ENCODE measurements around the gene KCNC1.

KCNC1 gene

DNA sequence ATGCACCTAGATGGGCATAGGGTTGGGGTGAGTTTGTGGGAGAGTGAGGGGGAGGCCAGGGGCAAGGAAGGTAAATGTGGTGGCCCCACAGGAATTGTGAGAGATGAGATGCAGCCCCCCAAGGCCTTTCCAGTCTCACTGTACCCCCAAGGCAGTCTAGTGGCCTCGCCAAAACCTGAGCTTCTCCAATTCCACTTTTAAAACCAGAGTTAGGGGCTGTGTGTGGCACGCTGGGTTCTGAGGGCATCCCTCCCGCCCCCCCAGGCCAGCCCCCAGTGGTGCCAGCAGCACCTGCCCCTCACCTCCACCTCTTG, 40.4 kb downstream of the KCNC1 start:
- DNase-seq = no peak

DNA sequence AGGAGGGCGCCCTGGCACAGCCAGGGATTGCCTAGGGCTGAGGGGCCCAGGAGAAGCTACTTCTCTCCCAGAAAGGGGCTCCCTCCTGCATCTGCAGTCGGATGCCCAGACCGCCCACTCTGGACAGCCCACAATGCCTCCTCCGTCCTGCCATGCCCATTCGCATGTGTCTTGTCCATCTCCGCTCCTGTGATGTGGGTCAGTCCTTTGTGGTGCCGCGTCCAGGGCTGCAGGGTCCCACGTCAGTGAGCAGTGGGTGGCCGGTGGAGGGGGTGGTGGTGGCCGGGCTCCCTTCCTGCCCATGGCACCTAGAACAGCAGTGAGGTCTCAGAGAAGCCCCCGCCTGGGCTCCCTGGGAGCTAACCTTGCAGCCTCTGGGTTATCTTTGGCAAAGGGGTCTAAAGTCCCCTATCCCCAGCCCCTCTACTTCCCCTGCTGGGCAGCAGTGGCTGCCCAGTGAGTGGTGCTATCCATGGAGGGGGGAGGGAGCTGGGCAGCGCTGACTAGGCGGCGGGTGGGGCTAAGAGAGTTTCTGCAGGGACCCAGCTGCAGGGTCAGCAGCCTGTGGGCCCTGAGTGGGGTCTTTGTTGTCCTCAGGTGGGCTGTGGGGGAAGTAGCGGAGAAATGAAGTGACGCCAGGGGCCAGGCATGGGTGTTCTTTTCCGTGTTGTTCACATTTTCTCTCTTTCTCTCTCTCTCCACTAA, 41.1 kb downstream of the KCNC1 start:
- no peak for DNase-seq

DNA sequence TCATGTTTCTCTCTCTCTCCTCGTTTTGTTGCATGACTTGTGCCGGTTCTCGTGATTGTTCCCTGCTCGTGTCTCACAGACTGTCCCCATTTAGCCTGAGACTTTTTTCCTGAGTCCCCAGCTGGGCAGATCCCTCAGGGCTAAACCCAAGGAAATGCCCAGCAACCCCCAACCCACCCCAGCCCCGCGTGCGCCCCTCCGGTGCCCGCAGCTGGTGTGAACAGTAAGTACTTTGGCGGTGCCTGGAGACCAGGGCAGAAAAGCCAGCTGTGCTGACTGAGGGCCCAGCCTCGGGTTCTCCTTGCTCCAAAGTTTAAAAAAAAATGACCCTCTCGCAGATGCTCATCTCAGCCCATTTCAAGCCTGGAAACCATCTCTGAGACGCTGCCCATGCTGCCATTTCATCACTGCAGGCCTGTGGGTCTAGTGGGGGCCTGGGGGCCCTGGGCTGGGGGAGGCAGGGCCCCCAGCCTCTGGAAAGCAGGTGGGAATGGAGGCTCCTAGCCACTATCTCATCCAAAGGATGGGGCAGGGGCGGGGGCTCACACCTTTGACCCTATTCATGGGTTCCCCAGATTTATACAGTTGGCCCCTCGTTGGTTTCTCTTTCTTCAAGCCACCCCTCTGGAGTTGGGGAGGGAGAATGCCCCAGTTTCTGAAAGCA, 41.8 kb downstream of the KCNC1 start:
- no peak for DNase-seq

DNA sequence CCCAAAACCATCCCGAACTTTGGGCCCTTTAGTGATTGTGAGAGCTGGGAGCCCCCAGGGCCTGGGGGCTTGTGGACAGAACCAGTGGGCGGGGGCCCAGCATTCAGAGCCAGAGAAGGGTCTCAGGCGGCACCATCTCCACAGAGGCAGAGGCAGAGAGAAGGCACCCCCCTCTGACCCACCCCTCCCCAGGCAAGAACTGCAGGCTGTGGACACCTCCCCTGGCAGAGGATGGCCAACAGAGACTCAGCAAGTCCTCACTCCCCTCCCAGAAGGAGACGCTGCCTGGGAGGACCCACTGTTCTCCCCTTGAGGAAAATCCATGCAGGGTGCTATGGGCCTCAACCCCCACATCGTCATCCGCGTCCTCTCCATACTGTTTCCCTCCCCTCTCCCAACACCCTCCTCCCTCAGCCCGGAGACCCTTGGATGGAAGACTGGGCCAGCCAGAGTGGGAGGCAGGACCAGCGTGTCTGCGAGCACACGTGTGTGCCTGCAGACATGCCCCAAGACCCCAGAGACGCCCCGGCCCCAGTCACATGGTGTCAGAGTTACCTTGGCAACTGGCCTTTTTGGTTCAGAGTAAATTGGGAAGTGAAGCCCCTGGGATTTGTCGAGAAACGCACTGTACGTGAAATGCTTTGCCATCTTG, 42.6 kb downstream of the KCNC1 start:
- DNase-seq = no peak

DNA sequence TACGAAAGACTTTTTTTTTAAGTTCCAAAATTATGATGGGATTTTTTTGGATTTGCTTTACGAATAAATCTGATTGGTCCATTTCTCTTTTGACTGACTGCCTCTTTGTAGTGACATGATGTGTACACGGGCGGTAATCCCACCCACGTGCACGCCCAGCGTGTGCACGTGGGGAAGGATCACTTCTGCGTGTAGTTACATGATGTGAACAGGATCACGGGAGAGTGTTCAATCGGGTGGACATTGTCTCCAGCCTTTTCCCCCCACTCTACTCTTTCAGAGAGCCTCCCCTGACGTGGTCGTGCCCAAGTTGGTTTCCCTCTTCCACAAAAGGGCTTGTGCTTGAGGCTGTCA, 43.1 kb downstream of the KCNC1 start:
- DNase-seq = no peak

DNA sequence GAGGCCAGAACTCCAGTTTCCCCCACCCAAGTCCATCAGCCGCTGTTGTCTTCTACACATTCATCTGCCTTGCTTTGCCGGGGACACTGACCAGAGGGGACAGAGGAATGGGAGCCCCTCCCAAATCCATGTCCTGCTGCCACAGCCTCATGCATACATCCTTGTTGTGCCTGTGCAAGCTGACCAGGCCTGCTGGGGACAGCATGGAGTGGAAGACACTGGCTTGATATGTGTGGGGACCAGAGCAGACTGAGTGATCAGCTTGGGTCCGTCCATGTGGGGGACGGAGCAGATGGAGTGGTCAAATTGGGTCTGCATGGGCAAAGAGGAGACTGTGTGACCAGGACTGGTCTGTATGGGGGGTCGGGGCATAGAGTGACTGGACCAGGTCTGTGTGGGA, 43.8 kb downstream of the KCNC1 start:
- no peak for DNase-seq

DNA sequence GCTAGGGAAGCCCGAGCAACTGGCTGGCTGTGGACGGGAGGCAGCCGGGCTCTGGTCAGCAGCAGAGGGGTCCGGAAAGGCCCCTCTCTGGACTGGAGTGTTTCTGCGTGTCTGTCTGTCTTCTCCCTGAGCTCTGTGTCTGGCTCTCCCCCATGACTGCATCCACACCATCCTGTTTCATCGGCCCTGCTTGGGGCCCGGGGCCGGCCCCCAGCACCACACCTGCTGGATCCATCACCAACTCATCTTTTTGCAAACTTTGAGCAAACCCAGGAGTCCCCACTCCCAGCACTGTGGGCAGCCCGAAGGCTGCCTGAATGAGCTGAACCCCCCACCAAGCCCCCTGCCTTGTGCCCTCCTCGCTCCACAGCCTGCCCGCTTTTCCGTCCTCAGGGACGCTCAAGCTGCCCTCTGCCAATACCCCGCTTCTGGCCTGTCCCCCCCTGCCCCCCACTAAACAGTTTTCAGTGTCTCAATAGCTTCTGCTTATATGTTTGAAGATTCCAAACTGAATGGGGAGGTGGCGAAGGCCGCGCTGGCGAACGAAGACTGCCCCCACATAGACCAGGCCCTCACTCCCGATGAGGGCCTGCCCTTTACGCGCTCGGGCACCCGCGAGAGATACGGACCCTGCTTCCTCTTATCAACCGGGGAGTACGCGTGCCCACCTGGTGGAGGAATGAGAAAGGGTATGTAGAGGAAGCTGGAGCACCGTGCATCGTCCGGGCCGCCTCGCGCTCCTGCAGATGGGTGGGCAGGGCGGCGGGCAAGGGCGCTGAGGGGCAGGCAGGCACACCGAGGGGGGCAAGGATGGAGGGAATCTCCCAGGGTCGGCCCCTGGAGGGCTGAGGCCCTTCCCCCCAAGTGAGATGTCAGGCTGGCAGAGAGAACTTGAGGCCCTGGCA, 44.6 kb downstream of the KCNC1 start:
- DNase-seq = no peak

DNA sequence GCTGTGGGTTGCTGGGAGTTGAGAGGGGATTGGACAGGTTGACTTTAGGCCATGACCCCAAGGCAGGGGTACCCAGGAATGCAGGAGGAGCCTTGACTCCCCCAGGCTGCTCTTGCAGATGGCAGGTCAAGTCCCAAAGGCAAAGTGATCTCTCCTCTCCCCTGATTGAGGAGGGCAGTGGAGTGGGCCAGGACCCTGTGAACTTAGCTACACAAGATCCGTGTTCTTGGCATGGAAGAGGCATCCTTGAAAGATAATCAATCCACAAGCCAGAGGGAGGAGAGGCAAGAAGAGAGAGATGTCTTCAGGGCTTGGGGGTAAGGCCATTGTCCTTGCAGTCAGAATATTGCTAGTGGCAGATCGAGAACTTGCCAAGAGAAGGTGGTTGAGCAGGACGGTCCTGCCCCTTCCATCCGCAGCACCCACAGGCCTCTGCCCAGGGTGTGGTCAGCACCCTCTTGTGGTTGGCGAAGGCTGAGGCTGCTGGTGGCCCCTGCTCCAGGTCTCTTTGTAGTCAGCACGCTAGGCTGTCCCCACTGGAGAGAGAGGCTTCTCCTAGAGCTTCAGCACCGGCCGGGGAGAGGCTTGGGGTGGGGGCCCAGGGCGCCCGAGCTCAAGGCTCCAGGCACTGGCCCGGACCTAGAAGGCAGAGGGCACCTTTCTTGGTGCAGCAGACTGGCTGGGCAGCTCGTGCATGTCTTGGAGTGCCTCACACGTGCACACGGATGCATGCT, 45.4 kb downstream of the KCNC1 start:
- DNase-seq = no peak

DNA sequence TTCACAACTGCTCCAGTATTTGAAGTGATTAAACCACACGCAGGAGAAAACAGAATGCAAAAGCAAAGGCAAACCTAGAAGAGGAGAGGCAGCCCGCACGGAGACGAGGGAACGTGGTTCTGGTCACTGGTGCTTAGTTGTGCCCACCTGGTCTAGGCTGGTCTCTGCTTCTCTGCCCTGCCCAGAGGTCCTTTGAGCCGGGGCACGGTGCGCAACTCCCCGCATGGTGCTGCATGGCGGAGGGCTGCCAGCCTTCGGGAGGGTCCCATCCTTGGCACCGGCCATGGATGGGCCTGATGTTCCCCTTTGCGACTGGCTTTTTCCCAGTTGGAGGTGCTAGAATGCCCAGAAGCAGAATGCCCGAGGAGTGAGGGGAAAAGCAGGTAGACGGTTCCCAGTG, 46.1 kb downstream of the KCNC1 start:
- DNase-seq = no peak

DNA sequence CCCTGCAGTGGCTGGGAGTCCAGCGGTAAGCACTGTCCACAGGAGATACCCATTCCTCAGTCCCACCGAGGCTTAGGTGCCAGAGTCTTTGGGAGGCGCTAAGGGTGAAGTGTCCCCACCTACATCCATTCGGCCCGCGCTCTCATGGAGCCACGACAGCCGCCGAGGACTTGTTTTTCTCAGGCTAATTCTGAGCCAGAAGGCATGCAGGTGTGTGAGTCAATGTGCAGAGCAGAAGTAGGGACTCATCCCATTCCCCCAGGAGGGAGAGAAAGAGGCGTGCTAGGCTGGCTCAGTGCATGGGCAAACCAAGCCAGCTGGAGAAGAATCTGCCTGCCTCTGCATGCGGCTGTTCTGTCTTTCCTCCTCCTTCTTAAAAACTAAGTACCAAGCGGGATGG, 46.6 kb downstream of the KCNC1 start:
- DNase-seq = no peak

DNA sequence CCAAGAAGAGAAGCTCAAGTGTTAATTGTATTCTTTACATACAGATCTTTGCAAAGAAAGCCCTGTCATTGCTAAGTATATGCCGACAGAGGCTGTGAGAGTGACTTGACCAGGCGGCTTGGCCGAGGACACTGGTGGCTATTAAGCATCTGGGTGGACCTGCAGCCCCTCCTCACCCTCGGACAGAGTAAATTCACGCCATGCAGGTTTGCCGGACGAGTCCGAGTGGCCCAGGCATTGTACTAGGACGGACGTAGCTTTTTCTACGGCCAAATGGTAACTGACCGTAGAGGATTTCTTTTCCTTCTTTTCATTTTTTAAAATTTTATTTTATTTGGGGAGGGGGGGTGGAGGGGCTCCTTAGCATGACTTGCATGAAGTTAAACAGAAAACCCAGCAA, 47.0 kb downstream of the KCNC1 start:
- no peak for DNase-seq

DNA sequence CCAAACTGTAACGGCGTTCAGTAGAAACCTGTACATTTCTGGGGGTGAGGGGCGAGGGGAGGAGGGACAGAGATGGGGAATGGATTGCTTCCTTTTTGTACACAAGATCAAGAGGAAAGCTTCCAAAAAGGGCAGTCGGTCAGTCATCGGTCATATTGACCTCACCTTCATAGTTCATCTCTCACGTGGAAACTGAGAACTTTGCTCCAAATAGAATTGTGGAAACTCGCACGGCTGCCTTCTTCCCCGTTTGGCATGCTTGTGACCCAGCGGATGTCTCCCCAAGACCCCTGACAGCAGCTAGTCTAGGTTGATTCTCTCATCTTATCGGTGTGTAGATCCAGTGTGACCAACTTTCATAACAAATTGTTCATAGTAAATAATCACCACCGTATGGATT, 47.6 kb downstream of the KCNC1 start:
- no peak for DNase-seq

DNA sequence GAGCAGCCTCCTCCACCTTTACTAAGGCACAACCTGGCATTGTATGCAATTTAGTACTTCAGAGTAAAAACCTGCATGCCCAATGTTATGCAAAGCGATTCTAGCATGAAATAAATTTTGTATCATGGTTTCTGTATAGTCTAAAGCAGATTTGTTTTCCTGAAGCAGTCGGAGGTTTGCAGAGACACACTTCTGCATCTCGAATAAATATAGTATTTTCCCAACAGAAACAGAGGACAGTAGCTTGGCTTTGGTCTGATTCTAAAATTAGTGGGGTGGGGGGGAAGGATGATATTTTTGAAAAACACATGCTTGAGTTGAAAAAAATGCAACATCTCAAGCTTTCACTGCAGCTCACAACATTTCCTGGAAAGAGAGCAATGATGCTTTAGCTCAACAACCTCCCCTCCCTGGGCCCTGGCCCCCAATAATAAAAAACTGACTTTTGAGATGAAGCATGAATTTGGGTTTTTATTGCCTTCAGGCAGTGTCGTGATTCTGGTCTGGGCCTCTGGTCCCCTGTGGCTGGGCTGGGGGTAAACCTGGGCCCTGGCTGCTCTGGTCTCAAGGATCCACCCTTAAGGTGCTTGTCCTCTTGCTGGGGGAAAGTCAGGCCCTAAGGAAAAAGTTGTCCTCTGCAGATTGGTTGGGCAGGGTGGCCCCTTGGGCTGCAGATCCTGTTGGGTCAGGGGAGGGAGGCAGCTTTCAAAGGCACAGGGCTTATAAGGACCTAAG, 48.2 kb downstream of the KCNC1 start:
- DNase-seq = no peak

DNA sequence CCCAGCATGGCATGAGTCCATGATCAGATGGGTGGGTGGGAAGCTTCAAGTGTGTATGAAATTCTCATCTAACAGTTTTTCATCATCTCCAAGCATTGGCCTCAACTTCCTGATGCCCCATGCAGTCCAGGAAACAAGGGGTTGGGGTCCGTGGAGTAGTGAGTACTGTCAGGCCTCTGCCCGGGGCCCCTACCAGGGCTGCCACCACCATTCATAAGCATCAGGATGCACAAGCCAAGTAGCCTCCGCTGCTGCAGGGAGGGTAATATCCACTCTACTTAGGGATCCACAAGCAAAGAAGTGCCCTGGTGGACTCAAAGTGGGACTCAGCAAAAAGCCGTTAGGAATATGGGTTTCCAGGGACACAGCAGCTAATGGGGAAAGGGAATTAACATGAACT, 49.3 kb downstream of the KCNC1 start:
- no peak for DNase-seq

DNA sequence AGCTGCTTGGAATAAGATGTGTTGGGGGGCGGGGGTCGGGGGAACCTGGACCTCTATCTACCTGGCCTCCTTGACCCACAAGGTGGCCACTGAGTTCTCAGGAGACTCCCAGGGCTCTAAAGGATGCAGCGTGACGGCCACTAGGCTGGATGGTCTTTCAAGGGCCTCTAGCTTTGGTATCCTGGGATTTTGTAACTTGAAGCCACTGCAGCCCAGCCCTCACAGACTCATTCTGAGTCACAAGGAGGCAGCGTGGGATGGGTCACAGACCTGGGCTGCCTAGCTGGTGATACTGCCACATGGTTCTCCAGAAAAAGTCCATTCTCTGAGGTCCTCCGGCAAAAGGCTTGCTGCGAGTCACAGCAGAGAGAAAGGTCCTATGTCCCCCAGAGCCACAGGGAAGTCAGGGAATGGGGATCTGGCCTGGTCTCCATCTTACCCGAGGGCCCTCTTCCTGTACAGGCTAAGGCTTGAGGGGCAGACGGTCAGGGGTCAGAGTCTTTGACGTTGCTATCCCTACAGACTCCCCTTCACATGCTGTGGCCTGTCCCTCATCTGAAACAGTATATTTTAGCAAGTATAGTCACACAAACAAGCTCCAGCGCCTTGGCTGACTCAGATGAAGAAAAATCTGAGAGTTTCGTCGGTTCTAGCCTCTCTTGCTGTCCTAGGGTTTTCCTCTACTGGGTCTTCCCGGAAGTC, 52.4 kb downstream of the KCNC1 start:
- no peak for DNase-seq

DNA sequence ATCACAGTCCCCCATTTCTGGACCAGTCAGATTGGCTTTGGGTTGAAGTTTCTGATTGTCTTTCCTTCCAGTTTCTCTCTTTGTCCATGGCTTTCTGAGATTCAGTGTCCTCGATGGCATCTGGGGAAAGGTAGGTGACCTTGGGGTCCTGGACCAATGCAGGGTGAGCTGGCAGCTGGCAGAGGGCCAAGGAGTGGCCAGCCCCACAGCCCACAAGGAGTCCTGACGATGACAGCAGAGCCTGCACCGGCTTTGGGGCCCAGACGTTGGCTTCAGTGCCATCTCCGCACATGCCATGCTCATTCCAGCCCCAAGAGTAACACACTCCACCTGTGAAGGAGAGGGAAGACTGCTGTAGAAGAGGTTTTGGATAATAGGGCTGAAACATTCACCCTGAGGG, 53.5 kb downstream of the KCNC1 start:
- DNase-seq = no peak

DNA sequence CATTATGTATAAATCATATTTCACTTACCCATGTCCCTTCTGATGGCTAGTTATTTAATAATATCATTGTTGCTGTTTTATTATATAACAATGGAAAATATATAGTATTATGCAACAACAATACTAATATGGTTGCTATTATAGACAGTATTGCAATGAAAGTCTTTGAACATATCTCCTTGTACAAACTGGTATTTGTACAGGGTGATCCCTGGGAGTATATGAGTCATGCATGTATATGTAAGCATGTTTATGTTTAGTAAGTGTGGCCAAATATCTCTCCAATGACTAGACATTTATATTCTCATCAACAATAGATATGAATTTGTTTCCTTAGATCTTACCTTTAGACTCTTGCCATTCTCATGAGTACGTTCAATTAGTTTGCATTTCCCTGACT, 55.9 kb downstream of the KCNC1 start:
- no peak for DNase-seq

DNA sequence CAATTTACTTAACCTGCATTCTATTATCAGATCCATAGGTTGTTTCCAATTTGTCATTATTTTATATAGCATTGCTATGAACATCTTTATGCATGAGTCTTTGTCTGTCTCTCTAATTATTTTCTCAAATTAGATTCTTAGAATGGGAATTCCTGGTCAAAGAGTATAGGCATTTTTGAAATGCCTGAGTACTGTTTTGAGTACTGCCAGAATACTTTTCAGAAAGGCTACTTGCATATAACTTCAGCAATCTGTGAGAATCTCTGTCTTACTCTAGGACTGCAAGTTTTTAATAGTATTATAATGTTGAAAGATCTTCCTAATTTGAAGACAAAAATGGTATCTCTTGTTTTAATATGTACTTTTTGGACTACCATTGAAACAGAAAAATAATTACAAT, 56.6 kb downstream of the KCNC1 start:
- no peak for DNase-seq

DNA sequence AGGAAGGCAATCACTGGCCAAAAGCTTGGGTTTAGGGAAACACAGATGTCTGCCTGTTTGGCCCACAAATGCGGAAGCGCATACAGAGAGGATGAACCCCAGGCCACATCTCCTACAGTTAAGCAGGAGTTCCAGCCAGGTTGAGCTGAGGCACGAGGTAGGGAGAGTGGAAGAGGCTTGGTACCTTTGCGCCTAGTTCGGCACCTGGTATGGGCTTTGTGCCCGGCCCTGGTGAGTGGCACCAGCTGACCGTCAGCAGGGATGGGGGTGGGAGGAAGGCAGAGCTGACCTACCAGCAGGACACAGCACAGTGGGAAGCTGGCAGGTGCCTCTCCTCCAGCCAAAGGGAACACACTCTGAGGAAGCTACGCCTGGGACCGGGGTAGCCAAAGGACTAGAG, 57.6 kb downstream of the KCNC1 start:
- DNase-seq = no peak

DNA sequence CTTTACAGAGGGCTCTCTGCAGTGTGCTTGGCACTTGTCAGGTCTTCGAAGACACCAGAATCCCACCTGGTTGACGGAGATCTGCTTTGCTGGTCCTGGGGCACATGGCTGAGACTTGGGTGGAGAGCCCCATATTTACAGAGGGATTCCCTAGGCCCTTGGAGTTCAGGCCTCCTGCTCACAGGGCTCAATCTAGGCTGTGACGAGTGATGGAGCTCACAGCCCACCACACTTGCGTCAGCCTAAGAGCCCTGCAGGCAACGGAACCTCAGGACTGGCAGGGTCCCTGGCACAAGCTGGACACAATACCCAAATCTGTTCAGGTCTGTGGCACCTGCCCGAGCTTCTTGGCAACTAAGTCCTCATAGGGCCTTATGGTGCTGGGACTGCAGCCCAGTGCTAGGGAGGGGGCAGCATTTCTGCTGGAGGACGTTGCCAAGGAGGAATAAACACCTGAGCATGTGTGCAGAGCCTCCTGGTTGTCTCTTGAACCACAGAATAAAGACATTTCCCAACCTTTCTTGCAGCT, 59.1 kb downstream of the KCNC1 start:
- DNase-seq = no peak

DNA sequence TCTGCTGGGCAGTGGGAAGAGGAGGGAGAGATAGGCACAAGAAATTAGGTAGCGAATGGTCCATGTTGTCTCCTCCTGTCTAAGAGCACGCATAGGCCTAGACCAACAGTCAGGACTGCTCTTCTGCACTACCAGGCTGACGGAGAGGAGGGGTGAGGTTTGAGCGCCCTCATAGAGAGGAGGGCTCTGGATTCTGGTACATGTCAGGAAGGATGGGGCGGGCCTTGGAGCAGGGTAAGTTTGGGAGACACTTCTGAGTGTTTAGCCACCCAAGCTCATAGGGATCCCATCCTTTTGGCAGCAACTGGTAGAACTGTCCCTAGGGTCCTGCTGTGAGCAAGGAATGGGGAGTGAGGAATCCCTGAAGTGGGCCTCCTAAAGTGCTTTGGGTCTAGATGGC, 60.4 kb downstream of the KCNC1 start:
- no peak for DNase-seq

Data from activated naive CD4-positive, alpha-beta T cell (primary cell).